GM12865 (cell line): ENCODE results near the gene ZNF516.

Source experiments
- DNase-seq: peaks from one replicate; pipeline ENCODE4 v3.0.0; 2010; ENCODE audit warnings: low read depth
- H3K4me3 ChIP-seq: 2 replicates; pipeline ENCODE4 v1.5.1; 2011; ENCODE audit warnings: mild to moderate bottlenecking, low read depth, low read length, control low read depth
- TF ChIP-seq, protein P1 (sequence below): IDR thresholded peaks from 2 replicates; pipeline ENCODE4 v1.5.1; 2011; ENCODE audit warnings: low read length, control low read depth, low read depth, inconsistent platforms; ENCODE audit not compliant: insufficient read depth; ENCODE audit errors: missing control alignments

ZNF516 gene

DNA sequence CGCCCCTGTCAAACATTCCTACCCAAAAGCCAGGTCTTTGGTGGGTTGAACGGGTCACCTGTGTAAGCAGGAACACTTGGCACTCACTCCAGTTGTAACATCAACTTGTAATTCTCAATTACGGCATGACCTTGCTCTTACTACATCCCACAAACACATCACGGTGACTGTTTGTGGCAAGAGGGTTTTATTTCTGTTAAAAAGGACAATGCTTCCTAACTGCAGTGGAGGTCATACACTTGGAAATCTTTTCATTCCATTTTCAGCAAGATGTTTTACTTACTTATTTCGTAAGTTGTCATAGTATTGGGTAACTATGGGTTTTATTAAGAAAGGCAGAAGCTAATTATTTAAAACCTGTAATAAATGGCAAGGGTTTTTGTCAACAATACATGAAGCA lies 126.1 kb downstream of the ZNF516 start:
- no peak for DNase-seq
- no peak overlapping the region for H3K4me3 ChIP-seq
- TF ChIP-seq, protein P1, sequence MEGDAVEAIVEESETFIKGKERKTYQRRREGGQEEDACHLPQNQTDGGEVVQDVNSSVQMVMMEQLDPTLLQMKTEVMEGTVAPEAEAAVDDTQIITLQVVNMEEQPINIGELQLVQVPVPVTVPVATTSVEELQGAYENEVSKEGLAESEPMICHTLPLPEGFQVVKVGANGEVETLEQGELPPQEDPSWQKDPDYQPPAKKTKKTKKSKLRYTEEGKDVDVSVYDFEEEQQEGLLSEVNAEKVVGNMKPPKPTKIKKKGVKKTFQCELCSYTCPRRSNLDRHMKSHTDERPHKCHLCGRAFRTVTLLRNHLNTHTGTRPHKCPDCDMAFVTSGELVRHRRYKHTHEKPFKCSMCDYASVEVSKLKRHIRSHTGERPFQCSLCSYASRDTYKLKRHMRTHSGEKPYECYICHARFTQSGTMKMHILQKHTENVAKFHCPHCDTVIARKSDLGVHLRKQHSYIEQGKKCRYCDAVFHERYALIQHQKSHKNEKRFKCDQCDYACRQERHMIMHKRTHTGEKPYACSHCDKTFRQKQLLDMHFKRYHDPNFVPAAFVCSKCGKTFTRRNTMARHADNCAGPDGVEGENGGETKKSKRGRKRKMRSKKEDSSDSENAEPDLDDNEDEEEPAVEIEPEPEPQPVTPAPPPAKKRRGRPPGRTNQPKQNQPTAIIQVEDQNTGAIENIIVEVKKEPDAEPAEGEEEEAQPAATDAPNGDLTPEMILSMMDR: no peak

DNA sequence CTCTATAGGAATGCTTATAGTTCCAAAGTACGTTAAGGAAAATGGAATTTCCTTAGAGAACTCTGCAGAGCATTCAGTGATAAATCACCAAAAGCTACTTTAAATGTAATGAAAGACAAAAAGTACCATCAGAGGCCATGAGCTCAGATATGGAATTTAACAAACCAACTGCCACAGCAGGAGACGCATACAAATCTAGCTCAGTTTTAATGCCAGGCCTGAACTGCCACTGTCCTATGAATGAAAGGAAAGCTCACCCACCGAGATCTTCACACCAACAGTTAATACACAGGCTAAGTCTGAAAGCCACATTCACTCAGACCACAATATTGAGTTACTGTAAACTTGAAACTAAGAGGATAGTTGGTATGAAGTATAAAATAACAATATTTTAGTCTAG lies 126.8 kb downstream of the ZNF516 start:
- H3K4me3 ChIP-seq: no peak overlapping the region
- no peak for DNase-seq
- TF ChIP-seq, protein P1: no peak

DNA sequence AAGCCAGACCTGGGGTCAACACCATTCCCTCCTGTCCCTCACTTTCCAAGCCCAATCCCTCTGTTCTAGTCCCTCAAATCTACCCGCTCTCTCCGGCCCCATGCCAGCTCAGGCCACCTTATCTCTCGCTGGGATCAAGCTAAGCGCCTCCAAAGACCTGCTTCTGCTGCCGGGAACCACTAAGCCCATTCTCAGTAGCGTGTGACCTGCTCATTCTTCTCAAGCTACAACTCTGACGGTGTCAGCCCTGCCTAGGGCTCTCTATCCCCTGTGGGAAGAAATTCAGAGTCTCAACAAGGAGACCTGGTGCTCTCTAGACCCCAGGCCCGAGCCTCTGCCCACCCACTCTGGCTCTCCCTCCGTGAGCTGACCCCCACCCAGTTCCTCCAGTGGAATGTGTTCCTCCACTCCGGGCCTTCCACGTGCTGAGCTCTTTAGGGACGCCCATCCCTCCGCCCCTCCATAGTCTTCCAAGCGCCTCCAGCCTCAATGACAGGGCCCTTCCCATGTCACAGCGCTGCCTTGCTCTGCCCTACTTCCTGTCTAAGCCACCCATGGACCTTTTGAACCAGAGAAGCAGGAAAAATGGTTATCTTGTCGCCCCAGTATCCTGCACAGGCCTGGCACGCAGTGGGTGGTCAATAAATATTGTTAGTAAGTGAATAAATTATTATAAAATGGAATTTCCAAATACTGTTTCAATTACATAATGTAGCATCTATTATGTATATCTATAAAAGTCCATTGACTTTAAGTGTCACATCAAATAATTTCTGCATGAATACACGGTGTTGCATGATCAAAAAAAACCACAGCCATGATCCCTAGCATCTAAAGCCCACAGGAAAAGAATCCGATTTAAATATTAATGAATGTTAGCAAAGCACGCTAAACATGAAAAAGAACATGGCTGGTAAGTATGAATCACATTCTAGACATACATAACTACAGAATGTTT lies 127.6 kb downstream of the ZNF516 start:
- H3K4me3 ChIP-seq: no peak overlapping the region
- TF ChIP-seq, protein P1: no peak
- no peak for DNase-seq

DNA sequence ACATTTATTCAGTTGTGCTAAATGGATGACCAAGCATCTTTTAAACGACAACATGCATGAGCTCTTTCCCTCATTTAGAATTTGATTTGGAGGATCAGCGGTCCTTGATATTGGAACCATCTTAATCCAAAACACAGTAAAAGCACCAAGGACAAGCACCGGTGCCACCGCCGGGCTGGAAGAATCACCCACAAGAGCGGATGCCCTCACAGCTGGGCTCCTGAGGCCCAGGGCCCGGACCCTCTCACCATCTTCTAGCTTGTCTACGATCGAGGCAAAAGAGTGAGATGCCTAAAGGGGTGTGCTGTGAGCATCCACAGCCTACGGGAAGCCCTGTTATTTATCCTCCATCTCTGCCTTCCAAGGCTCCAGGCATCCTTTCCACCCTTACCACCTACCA lies 129.5 kb downstream of the ZNF516 start:
- H3K4me3 ChIP-seq: no peak overlapping the region
- TF ChIP-seq, protein P1: no peak
- DNase-seq: no peak

DNA sequence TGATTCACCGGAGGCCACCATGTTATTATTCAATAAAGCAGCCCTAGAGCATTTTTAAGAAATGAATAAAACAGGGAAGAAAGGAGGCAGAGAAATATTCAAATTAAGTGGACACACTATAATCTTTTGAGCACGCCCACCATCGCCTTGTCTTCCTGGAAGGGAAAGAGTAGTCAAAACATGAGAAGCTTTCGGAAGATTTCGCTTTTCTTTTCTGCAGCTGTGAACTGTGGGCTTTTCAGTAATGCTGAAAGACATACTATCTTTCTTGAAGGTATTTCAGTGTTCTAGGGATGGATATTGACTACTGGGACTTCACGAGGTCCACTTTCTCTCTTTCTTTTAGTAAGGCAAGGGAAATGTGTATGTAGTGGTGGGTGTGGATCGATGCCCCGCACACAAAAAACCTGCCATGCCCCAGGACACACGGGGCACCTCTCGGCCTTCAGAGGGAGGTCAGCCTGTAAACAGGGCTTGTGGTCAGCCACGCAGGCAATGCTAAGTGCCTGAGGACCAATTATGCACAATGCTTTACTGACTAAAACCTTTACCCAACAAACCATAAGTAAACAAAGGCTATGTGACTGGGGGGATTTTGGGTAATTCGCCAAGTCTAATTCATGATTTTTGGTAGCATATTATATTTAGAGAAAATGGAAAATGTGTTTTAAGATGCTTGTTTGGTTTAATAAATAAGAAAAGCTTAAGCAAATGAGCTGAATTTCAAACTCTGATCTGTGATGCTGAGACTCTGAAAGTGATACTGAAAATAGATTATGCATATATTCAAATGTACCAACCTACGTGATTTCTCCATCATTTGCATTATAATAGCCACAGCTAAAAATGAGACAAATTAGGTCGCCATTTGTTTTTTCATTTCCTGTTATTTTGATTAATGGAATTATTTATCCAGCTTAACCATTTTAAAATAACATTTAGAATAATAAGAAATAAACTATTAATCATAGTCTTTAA lies 130.5 kb downstream of the ZNF516 start:
- TF ChIP-seq, protein P1: no peak
- peak overlapping the region; percentile 32 for H3K4me3 ChIP-seq
- peak; percentile 67 for DNase-seq

DNA sequence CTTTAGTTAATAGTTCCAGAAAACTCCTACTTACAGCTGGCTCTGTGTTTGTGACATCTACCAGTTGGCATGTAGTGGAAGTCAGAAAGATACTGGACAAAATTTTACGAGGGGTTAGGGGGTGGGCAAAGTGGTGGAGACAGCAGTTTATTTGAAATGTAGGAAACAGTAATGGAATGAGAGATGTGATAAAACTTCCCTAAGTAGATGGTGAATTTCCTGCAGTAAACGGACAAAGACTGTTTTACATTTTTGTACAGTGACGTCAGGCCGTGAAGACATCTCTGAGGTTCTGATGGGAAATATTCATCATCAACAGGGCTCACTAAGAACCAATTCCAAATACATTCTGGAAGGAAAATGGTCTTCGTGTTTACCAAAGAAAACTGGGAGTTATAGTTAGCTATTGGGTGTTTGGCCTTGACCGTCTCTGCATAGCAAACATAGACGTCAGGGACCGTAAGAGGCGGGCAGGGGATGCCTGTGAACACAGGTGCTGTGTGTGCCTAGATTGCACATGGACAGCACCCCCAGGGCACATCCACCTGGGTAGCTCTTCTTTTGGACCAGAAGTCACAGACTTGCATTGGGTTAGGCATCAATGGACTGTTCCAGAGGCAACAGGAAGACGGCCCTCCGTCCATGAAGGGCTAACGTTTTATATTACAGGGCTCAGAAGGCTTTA lies 131.5 kb downstream of the ZNF516 start:
- no peak for DNase-seq

More for the DNA sequence above, 131.5 kb downstream of the ZNF516 start:
- H3K4me3 ChIP-seq: no peak overlapping the region
- TF ChIP-seq, protein P1: no peak
